A549 (cell line): ENCODE data around the gene HS6ST3. TPM values are rescaled to one million over a fixed set of nuclear protein-coding genes. Genes with fewer than 3 reads are reported as not detected.

Source experiments
- ATAC-seq, 2 experiments: fragments of 200-7000 bp in 1 of 2; fragments of >200 bp in 1 of 2; cut with Nextera tagmentation in 1 of 2; cut with Tn5 transposase in 1 of 2; 3 replicates each; pipeline versions ENCODE4 v1.8.0 to v1.9.1; 2018 to 2020; ENCODE audit warnings: mild to moderate bottlenecking in 1 of 2, moderate library complexity in 1 of 2
- CTCF ChIA-PET: fragments of 300-600 bp; sonication (Branson Sonifier 250); formaldehyde crosslinking; extraction: SDS; loops from one replicate; lab custom pipeline; 2021; ENCODE audit warnings: antibody characterized with exemption, inconsistent platforms; lab: Yijun Ruan, JAX
- POLR2A ChIA-PET: fragments of 350-600 bp; formaldehyde crosslinking; extraction: SDS; loops from one replicate; lab custom pipeline; 2021; ENCODE audit warnings: antibody characterized with exemption, inconsistent platforms; lab: Yijun Ruan, JAX
- DNase-seq, 2 experiments: peaks; one replicate each; pipeline versions ENCODE4 v3.0.0 to v3.0.0-alpha.2; 2011 to 2016; ENCODE audit warnings: low read depth in 1 of 2, low spot score in 1 of 2
- FAIRE-seq: peaks from 2 replicates; lab custom pipeline; 2011; peaks lifted over from hg19 to GRCh38; lab: Jason Lieb, UNC
- H3K27ac ChIP-seq, 2 experiments: fragments of >200 bp; sonication (Bioruptor Twin); formaldehyde crosslinking; 3 replicates each; pipeline ENCODE4 v1.5.1; 2016 to 2017
- H3K4me1 ChIP-seq: fragments of >200 bp; sonication (Bioruptor Twin); formaldehyde crosslinking; 3 replicates; pipeline ENCODE4 v1.6.1; 2016
- H3K4me2 ChIP-seq: fragments of >200 bp; sonication (Bioruptor Twin); formaldehyde crosslinking; 3 replicates; pipeline ENCODE4 v1.6.1; 2016
- H3K4me3 ChIP-seq: fragments of >200 bp; sonication (Bioruptor Twin); formaldehyde crosslinking; 3 replicates; pipeline ENCODE4 v1.5.1; 2016
- H3K9me3 ChIP-seq: fragments of >200 bp; sonication (Bioruptor Twin); formaldehyde crosslinking; 3 replicates; pipeline ENCODE4 v1.6.1; 2016
- BHLHE40 ChIP-seq: IDR thresholded peaks from 2 replicates; pipeline ENCODE4 v1.6.1; 2012; ENCODE audit warnings: low read depth, low read length, inconsistent platforms
- CBX2 ChIP-seq: fragments of 200-600 bp; sonication (generic); IDR thresholded peaks from 2 replicates; pipeline ENCODE4 v1.6.1; 2016; ENCODE audit warnings: low read depth, mild to moderate bottlenecking, borderline replicate concordance
- CHD4 ChIP-seq: fragments of 200-600 bp; sonication (generic); IDR thresholded peaks from 2 replicates; pipeline ENCODE4 v1.6.1; 2016; ENCODE audit warnings: antibody characterized with exemption, mild to moderate bottlenecking, borderline replicate concordance
- FOSL2 ChIP-seq, 2 experiments: fragments of 450-650 bp in 1 of 2; fragments of >200 bp in 1 of 2; sonication (Bioruptor Twin) in 1 of 2; formaldehyde crosslinking; IDR thresholded peaks; 2 replicates each; pipeline versions ENCODE4 v1.5.0 to v1.6.1; 2016 to 2020; ENCODE audit warnings: mild to moderate bottlenecking in 1 of 2, moderate library complexity in 1 of 2
- HDAC2 ChIP-seq: fragments of 200-600 bp; sonication (generic); IDR thresholded peaks from 2 replicates; pipeline ENCODE4 v1.6.1; 2016
- MYC ChIP-seq: IDR thresholded peaks from 2 replicates; pipeline ENCODE4 v1.6.1; 2012; ENCODE audit warnings: mild to moderate bottlenecking, inconsistent platforms, low read length, improper control_type of control experiment, borderline replicate concordance
- NR3C1 ChIP-seq: fragments of >200 bp; sonication (Bioruptor Twin); formaldehyde crosslinking; IDR thresholded peaks from 3 replicates; pipeline ENCODE4 v1.6.1; 2017
- RAD21 ChIP-seq, 2 experiments: fragments of >200 bp in 1 of 2; sonication (Bioruptor Twin) in 1 of 2; formaldehyde crosslinking in 1 of 2; IDR thresholded peaks in 1 of 2; conservative IDR thresholded peaks in 1 of 2; 2 replicates in 1 of 2; 3 replicates in 1 of 2; pipeline ENCODE4 v1.6.1; 2012 to 2018; ENCODE audit warnings: inconsistent platforms in 1 of 2
- SMC3 ChIP-seq: fragments of >200 bp; sonication (Bioruptor Twin); formaldehyde crosslinking; IDR thresholded peaks from 3 replicates; pipeline ENCODE4 v1.6.1; 2018; ENCODE audit warnings: inconsistent platforms
- WGBS: methylation state at CpG from one replicate; pipeline ENCODE4 v1.1.6; 2017; ENCODE audit errors: missing lambda C conversion rate; 5-methylcytosine and 5-hydroxymethylcytosine counted together
- polyA plus RNA-seq, 4 experiments: library from polyadenylated mRNA; depleted of rRNA in 3 of 4; stranded (reverse); fragments of >200 nt; fragmentation: RNase III in 1 of 4; extraction: RNeasy Plus Mini Kit Qiagen cat#74134 plus additional on column Dnase treatment in 1 of 4; gene quantifications; 2 replicates in 3 of 4; 3 replicates in 1 of 4; pipeline ENCODE4 v1.2.3, GENCODE V29; 2011 to 2017
- TF ChIP-seq, protein P1 (sequence below): fragments of >200 bp; sonication (Bioruptor Twin); formaldehyde crosslinking; IDR thresholded peaks from 3 replicates; pipeline ENCODE4 v1.5.1; 2016
- TF ChIP-seq, protein P2 (sequence below): fragments of 150-350 bp; IDR thresholded peaks from 2 replicates; pipeline ENCODE4 v1.6.1; 2014; ENCODE audit warnings: low read depth, mild to moderate bottlenecking, low read length
- TF ChIP-seq, protein P3 (sequence below): fragments of 250-450 bp; sonication (Bioruptor Pico); IDR thresholded peaks from 2 replicates; pipeline ENCODE4 v1.5.0; 2021; ENCODE audit warnings: mild to moderate bottlenecking, moderate library complexity, borderline replicate concordance

The HS6ST3 gene
- polyA plus RNA-seq, 2 of the 4 experiments (the other 2 are of a cell fraction): not detected

DNA sequence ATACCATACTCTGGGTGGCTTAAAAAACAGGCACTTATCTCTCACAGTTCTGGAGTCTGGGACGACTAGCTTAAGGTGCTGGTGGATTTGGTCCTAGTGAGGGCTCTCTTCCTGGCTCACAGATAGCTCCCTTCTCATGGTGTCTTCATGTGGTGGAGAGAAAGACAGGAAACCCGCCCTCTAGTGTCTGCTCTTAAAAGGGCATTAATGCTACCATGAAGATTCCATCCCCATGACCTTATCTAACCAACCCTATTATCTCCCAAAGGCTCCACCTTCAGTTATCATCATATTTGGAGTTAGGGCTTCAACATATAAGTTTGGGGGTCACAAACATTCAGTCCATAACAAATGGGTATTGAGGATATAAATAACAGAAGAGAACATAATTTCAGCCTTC is 139.4 kb downstream of the HS6ST3 start:
- H3K4me1 ChIP-seq: no peaks in the 10 kb centered on the region
- H3K27ac ChIP-seq: no peak overlapping the region
- DNase-seq (peak in 1 of 2 experiments; percentile 35), FAIRE-seq (no peak), ATAC-seq (peak; percentile 34 to 81; a peak in 4 of 6 replicates)
- ChIA-PET POLR2A (no interaction called here), CTCF (interaction anchor here (0.6 to 1.0 kb wide), 4 partner anchors 15 to 209 kb away, joined by 3 to 4 read pairs (median 4); no protein-coding TSS in a partner anchor)
- TF ChIP-seq SMC3: 0 out of 3 replicates have a peak, but pooled peaks have one; percentile 10
- TF ChIP-seq, protein P1, sequence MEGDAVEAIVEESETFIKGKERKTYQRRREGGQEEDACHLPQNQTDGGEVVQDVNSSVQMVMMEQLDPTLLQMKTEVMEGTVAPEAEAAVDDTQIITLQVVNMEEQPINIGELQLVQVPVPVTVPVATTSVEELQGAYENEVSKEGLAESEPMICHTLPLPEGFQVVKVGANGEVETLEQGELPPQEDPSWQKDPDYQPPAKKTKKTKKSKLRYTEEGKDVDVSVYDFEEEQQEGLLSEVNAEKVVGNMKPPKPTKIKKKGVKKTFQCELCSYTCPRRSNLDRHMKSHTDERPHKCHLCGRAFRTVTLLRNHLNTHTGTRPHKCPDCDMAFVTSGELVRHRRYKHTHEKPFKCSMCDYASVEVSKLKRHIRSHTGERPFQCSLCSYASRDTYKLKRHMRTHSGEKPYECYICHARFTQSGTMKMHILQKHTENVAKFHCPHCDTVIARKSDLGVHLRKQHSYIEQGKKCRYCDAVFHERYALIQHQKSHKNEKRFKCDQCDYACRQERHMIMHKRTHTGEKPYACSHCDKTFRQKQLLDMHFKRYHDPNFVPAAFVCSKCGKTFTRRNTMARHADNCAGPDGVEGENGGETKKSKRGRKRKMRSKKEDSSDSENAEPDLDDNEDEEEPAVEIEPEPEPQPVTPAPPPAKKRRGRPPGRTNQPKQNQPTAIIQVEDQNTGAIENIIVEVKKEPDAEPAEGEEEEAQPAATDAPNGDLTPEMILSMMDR: peak; percentile 33; the same call in 2 of the 3 replicates
- TF ChIP-seq CBX2: no peak
- 0 out of 5 replicates have a peak, but pooled peaks of 1 of the 2 experiments have one; percentile 27 for TF ChIP-seq RAD21 (conservative IDR thresholded peaks at IDR 0.05 in 1 of 2, IDR thresholded peaks at IDR 0.05 in 1 of 2)
- TF ChIP-seq, protein P2, sequence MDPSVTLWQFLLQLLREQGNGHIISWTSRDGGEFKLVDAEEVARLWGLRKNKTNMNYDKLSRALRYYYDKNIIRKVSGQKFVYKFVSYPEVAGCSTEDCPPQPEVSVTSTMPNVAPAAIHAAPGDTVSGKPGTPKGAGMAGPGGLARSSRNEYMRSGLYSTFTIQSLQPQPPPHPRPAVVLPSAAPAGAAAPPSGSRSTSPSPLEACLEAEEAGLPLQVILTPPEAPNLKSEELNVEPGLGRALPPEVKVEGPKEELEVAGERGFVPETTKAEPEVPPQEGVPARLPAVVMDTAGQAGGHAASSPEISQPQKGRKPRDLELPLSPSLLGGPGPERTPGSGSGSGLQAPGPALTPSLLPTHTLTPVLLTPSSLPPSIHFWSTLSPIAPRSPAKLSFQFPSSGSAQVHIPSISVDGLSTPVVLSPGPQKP: no peak
- no peak overlapping the region for H3K4me2 ChIP-seq
- H3K9me3 ChIP-seq: no peaks in the 10 kb centered on the region
- WGBS: 0% methylated on average over 1 of the region's 2 CpGs
- H3K4me3 ChIP-seq: no peak overlapping the region

DNA sequence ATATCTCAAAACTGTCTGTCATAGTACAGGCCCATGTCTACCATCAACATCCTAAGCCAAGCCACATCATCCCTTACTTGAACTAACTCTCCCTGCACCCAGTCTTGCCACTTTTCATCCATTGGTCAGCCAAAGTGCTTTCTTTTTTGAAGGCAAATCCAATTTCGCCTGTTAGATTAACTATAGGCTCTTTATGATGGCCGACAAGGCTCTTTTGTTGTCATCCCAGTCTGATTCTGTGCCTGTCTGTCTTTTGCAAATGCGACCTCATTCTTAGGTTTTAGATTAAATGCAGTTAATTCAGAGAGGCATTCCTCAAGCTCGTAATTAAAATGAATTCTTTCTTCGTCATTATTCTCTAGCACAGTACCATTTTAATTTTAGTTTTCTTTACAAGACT is 148.3 kb downstream of the HS6ST3 start:
- ATAC-seq (no peak), FAIRE-seq (no peak)
- CTCF ChIA-PET: no interaction called here
- TF ChIP-seq HDAC2 (no peak), CHD4 (no peak)
- TF ChIP-seq, all 56 proteins: peak for 0
- no peak overlapping the region for H3K27ac ChIP-seq
- POLR2A ChIA-PET: no interaction called here
- no peak for DNase-seq
- no peak overlapping the region for H3K4me2 ChIP-seq
- no peak overlapping the region for H3K4me3 ChIP-seq
- 4% methylated on average over 5 of the region's 5 CpGs for WGBS
- no peaks in the 10 kb centered on the region for H3K9me3 ChIP-seq
- H3K4me1 ChIP-seq: no peaks in the 10 kb centered on the region

DNA sequence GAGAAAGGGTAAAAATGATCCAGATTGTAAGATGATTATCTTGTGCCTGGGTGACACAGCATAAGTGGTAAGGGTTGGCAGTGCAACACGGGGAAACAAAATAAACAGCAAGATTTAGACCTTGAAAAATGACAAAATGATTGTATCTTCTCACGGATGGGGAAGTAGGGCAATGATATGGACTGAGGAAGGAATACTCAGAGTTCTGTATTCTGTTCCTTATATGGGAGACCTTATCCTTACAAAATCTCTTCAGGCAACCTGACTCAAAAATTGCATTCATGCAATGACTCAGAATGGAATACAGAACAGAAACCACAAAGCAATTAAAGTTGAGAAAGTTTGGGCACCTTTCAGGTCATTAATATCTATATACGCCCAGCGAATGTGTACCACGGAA is 149.0 kb downstream of the HS6ST3 start:
- POLR2A ChIA-PET: no interaction called here
- no peaks in the 10 kb centered on the region for H3K9me3 ChIP-seq
- H3K4me1 ChIP-seq: no peaks in the 10 kb centered on the region
- no peak overlapping the region for H3K4me2 ChIP-seq
- FAIRE-seq (no peak), DNase-seq (no peak), ATAC-seq (no peak)
- TF ChIP-seq MYC: no peak
- TF ChIP-seq FOSL2 (IDR thresholded peaks at IDR 0.05): no peak
- TF ChIP-seq FOSL2 (CRISPR knock-in tag; IDR thresholded peaks at IDR 0.05): no peak
- no peak for TF ChIP-seq NR3C1
- TF ChIP-seq BHLHE40: no peak
- TF ChIP-seq, protein P2: no peak
- TF ChIP-seq, protein P3, sequence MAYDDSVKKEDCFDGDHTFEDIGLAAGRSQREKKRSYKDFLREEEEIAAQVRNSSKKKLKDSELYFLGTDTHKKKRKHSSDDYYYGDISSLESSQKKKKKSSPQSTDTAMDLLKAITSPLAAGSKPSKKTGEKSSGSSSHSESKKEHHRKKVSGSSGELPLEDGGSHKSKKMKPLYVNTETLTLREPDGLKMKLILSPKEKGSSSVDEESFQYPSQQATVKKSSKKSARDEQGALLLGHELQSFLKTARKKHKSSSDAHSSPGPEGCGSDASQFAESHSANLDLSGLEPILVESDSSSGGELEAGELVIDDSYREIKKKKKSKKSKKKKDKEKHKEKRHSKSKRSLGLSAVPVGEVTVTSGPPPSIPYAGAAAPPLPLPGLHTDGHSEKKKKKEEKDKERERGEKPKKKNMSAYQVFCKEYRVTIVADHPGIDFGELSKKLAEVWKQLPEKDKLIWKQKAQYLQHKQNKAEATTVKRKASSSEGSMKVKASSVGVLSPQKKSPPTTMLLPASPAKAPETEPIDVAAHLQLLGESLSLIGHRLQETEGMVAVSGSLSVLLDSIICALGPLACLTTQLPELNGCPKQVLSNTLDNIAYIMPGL (CRISPR knock-in tag): no peak
- no peak overlapping the region for H3K27ac ChIP-seq
- no peak overlapping the region for H3K4me3 ChIP-seq
- WGBS: 14% methylated on average over 5 of the region's 5 CpGs
- CTCF ChIA-PET: no interaction called here
